HG02852 (cell line): ENCODE measurements around the gene FIGNL1.

Source experiments
- ATAC-seq: cut with Tn5 transposase; IDR thresholded peaks from one replicate; pipeline ENCODE4 v1.9.1; 2021; ENCODE audit warnings: mild to moderate bottlenecking, moderate library complexity; ENCODE audit not compliant: unreplicated experiment

FIGNL1 gene

GRCh38 chr7:50399206-50399605 is 50.9 kb downstream of the FIGNL1 start:
- no peak for ATAC-seq

GRCh38 chr7:50397971-50398324 is 52.2 kb downstream of the FIGNL1 start:
- peak; percentile 2 for ATAC-seq

DNA sequence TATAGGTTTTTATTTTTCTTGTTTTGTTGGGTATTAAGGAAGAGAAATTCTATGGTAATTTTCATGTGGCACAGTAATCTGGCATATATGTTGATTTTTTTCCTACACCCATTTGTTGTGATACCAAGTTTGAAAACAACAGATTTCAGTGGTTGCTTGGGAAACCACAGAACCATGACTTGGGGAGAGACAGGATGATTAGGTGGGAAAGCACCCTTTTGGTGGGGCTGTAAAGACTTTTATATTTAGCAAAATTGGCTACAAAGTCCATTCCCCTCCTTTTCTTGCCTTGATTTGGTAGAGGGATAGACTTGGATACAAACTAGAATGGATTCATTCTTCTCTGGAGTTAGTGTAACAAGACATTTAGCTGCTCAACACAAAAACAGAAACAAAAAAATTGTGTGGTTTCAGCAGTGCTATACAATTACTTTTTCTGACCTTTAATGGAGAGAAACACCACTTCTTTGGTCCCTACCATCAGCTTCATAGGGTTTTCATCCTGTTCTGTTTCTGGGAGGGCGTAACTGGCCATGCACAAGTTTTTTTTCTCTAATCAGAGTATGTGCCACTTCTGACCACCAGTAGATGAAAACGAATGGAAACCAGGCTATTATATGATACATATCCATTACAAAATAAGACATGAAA is 52.7 kb downstream of the FIGNL1 start:
- peak; percentile 67 for ATAC-seq

DNA sequence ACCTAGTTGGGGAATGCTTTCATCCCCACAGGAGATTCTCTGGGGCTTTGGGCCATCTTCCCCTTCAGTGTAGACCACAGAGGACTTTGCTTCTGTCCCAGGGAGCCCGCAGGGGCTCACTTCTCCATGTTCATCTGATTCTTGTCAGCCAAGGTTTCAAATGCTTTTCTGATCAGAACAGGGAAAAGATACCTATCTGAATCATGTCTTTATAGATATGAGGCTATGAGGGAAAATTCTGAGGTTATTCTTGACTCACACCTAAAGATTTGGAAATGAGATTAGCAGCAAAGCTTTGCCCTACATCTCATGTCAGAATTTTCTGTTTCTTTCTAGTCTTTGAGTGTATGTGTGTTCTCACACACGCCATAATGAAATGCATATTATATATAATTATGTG is 53.3 kb downstream of the FIGNL1 start:
- peak; percentile 21 for ATAC-seq

- no peak for ATAC-seq
Measured at GRCh38 chr7:50394315-50394714, 55.8 kb downstream of the FIGNL1 start.
